Muscle of leg (tissue), 11 donors: ENCODE data around the gene SLC30A1. TPM values are rescaled to one million over a fixed set of nuclear protein-coding genes. Genes with fewer than 3 reads are reported as not detected.
"Not testable (repeated sequence)": the region's sequence is repeated elsewhere in the genome, so short reads cannot be mapped to it uniquely, and the experiment has no call there.

Experiments
- DNase-seq: peaks from one replicate; pipeline ENCODE4 v3.0.0; 2013
- H3K27ac ChIP-seq: one replicate; pipeline ENCODE4 v1.5.1; 2013; ENCODE audit warnings: mild to moderate bottlenecking, low read length, control low read depth
- H3K27me3 ChIP-seq: one replicate; pipeline ENCODE4 v1.6.1; 2013; ENCODE audit warnings: low read length; ENCODE audit not compliant: control insufficient read depth, insufficient read depth
- H3K36me3 ChIP-seq: one replicate; pipeline ENCODE4 v1.6.1; 2013; ENCODE audit warnings: low read length; ENCODE audit not compliant: control insufficient read depth, insufficient read depth
- H3K4me1 ChIP-seq: one replicate; pipeline ENCODE4 v1.6.1; 2013; ENCODE audit warnings: low read length; ENCODE audit not compliant: control insufficient read depth, insufficient read depth
- H3K4me3 ChIP-seq: one replicate; pipeline ENCODE4 v1.5.1; 2013; ENCODE audit warnings: low read length, control low read depth
- H3K9me3 ChIP-seq: replicated peaks from 2 replicates; pipeline ENCODE4 v1.6.1; 2013; ENCODE audit warnings: low read depth, low read length; ENCODE audit not compliant: control insufficient read depth
- WGBS: methylation state at CpG from one replicate; pipeline ENCODE4 v1.1.5; 2013; ENCODE audit warnings: missing lambda C conversion rate; ENCODE audit not compliant: insufficient coverage; 5-methylcytosine and 5-hydroxymethylcytosine counted together
- polyA plus RNA-seq, 8 donors: library from polyadenylated mRNA; unstranded; fragments of 120-200 nt; gene quantifications; one replicate each; pipeline versions ENCODE4 v1.2.1 to v1.2.3, GENCODE V29; 2013; ENCODE audit warnings: inconsistent platforms in 1 of 8, low replicate concordance in 1 of 8; ENCODE audit not compliant: insufficient read length in 8 of 8, insufficient read depth in 1 of 8
- total RNA-seq: library from RNA; stranded (reverse); fragments of 120-200 nt; gene quantifications from one replicate; pipeline ENCODE4 v1.2.4, GENCODE V29; 2013

Gene SLC30A1
- total and polyA plus RNA-seq, 9 donors = 9.4 to 15.3 (median 12.4) TPM

DNA sequence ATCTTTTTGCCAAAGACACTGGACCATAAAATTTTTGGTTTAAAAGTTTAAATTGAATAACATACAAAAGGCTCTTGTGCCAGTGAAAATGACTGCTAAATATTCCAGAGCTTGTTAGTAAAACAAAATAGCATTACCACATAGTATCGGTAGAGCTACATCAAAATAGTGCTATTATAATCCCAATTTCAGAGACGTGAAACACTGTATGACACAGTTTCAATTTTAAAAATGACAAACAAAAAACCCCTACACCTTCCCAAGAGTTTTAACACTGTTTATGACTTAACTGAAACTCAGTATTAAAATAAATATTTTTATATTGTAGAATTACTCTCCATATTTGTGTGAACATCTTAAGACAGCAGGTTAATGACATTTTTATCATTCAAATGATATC, 7.0 kb downstream of the SLC30A1 start:
- DNase-seq = no peak
- no peak overlapping the region for H3K4me3 ChIP-seq
- peaks cover 6% of the 10 kb centered on the region for H3K36me3 ChIP-seq
- no peak overlapping the region for H3K27ac ChIP-seq
- H3K4me1 ChIP-seq = no peaks in the 10 kb centered on the region
- no peaks in the 10 kb centered on the region for H3K27me3 ChIP-seq
- no peaks in the 10 kb centered on the region for H3K9me3 ChIP-seq
- WGBS = no CpG with 5 or more reads among the region's 2 CpGs

DNA sequence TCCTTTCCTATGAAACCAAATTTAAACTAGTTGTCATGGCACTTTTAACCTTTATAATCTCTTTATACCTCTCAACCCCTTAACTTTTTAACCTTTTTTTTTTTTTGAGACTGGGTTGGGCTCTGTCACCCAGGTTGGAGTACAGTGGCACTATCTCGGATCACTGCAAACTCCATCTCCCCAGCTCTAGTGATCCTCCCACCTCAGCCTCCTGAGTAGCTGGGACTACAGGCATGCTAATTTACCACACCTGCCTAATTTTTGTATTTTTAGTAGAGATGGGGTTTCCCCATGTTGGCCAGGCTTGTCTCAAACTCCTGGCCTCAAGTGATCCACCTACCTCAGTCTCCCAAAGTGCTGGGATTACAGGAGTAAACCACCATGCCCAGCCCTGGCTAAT, 8.6 kb downstream of the SLC30A1 start:
- no CpG with 5 or more reads among the region's 1 CpG for WGBS

DNA sequence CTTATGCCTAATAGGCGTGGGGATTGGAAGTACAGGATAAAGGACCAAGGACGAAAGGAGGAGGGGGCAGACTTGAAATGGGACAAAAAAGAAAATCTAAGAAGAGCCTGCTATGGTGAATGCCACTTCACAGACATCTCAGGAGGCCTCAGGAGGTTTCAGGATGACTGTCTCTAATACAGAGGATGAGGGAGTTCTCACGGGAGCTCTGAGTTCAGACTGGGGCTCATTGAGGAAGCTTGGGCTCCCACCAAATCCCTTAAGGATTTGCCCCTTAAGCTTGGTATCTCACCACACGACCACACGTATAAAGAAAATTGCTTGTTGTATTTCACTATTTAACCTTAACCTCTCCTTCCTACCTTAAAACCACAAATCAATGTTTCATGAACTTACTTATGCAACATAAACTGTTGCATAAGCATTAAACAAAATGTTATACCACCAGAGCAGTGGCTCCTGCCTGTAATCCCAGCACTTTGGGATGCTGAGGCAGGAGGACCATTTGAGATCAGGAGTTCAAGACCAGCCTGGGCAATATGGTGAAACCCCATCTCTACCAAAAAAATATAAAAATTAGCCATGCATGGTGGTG, 12.4 kb downstream of the SLC30A1 start:
- Histone ChIP-seq H3K27ac (no peak overlapping the region), H3K4me1 (no peaks in the 10 kb centered on the region), H3K4me3 (no peak overlapping the region), H3K27me3 (no peaks in the 10 kb centered on the region), H3K36me3 (no peaks in the 10 kb centered on the region), H3K9me3 (no peaks in the 10 kb centered on the region)
- 83% methylated on average over 2 of the region's 5 CpGs for WGBS
- DNase-seq = no peak

More for the DNA sequence above, 8.6 kb downstream of the SLC30A1 start:
- not testable (repeated sequence) for H3K27me3 ChIP-seq, H3K4me1 ChIP-seq, H3K27ac ChIP-seq, H3K36me3 ChIP-seq, H3K9me3 ChIP-seq, H3K4me3 ChIP-seq, DNase-seq

DNA sequence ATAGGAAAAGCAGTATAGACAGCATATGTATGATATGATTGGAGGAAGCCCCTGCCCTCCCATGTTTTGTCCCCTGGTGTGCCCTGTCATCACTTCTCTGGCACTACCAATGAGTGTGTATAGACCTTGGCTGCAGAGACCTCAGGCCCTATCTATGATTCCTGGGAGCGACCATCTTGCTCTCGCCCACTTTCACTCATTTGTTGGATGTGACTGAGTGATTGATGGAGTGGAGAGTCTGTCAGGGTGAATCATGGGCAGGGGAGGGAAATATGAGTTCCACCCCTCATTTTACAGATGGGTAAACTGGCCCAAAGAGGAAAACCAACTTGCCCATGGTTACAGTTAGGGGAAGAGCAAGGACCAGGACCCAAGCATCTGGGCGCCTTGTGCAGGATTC, 14.9 kb downstream of the SLC30A1 start:
- no peak overlapping the region for H3K4me3 ChIP-seq
- H3K9me3 ChIP-seq = no peaks in the 10 kb centered on the region
- H3K27ac ChIP-seq = no peak overlapping the region
- H3K36me3 ChIP-seq = no peaks in the 10 kb centered on the region
- WGBS = 100% methylated on average over 2 of the region's 3 CpGs
- no peaks in the 10 kb centered on the region for H3K4me1 ChIP-seq
- no peak for DNase-seq
- H3K27me3 ChIP-seq = no peaks in the 10 kb centered on the region

DNA sequence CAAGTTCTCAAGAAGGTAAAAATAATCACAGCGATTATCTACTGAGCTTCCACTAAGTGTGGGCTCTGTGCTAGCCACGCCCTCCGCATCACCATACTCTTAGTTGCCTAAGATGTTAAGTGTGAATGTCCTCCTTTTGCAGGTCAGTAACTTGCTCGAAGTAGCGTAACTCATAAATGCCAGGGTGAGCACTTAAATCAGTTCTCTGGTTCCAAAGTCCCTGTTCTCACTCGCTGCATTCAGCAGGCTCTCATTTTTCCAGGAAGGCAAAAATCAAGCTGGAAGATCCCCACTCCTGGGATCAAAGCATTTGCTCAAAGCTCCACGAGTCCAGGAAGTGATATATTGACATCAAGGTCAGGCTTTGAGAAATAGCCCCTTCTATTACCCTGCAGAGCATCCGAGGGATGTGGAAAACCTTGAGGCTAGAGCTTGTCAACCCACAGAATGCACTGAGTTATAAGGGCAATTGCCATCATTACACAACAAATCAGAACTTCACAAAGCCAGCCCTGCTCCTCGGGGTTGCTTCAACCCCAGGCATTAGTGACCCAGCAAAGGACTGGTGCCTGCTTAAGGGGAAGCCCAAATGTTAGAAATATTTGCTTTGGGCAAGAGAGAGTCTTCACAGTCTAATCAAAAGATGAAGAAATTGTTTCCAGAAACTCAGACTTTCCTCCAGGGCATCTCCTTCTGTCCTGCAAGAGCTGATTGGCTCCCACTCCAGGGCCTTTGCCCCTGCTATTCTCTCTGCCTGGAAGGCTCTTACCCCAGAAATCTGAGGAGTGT, 19.5 kb downstream of the SLC30A1 start:
- 74% methylated on average over 6 of the region's 9 CpGs for WGBS
- DNase-seq = no peak
- H3K27me3 ChIP-seq = no peaks in the 10 kb centered on the region
- no peak overlapping the region for H3K4me3 ChIP-seq
- H3K27ac ChIP-seq = no peak overlapping the region
- H3K4me1 ChIP-seq = no peaks in the 10 kb centered on the region
- H3K9me3 ChIP-seq = no peaks in the 10 kb centered on the region
- H3K36me3 ChIP-seq = no peaks in the 10 kb centered on the region

DNA sequence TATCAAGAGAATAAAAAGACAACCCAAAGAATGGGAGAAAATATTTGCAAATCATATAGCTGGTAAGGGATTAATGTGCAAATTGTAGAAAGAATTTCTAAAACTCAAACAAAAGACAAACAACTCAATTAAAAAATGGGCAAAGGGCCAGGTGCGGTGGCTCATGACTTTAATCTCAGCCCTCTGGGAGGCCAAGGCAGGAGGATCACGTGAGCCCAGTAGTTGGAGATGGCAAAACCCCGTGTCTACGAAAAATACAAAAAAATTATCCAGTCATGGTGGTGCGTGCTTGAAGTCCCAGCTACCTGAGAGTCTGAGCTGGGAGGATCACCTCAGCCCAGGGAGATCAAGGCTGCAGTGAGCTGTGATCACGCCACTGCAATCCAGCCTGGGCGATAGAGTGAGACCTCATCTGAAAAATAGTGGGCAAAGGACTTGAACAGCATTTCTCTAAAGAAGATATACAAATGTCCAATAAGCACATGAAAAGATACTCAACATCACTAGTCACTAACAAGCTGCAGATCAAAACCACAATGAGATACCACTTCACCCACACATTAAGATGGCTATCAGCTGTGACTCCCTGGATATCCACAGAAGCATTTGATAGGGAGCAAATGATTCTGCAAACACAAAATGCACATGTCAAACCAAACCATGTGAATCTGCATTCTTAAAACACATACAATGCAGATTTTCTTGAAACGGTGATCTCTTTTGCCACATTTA, 20.9 kb downstream of the SLC30A1 start:
- Histone ChIP-seq H3K9me3 (no peaks in the 10 kb centered on the region), H3K27me3 (no peaks in the 10 kb centered on the region), H3K27ac (no peak overlapping the region), H3K4me3 (no peak overlapping the region), H3K4me1 (no peaks in the 10 kb centered on the region), H3K36me3 (no peaks in the 10 kb centered on the region)
- no peak for DNase-seq
- WGBS = 79% methylated on average over 8 of the region's 8 CpGs

DNA sequence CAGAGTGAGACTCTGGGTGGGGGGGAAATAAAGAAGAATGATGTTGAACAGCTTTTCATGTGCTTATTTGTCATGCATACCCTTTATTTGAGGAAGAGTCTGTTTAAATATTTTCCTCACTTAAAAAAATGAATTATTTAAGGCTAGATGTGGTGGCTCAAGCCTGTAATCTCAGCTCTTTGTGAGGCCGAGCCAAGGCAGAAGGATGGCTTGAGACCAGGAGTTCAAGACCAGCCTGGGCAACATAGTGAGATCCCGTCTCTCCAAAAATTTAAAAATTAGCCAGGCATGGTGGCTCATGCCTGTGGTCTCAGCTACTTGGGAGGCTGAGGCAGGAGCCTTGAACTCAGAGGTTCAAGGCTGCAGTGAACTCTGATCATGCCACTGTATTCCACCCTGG, 25.4 kb downstream of the SLC30A1 start:
- H3K27me3 ChIP-seq = no peaks in the 10 kb centered on the region
- no peak overlapping the region for H3K27ac ChIP-seq
- H3K4me1 ChIP-seq = peaks cover 10% of the 10 kb centered on the region
- no peaks in the 10 kb centered on the region for H3K36me3 ChIP-seq
- no peak overlapping the region for H3K4me3 ChIP-seq
- no peak for DNase-seq
- no peaks in the 10 kb centered on the region for H3K9me3 ChIP-seq
- 71% methylated on average over 2 of the region's 2 CpGs for WGBS

DNA sequence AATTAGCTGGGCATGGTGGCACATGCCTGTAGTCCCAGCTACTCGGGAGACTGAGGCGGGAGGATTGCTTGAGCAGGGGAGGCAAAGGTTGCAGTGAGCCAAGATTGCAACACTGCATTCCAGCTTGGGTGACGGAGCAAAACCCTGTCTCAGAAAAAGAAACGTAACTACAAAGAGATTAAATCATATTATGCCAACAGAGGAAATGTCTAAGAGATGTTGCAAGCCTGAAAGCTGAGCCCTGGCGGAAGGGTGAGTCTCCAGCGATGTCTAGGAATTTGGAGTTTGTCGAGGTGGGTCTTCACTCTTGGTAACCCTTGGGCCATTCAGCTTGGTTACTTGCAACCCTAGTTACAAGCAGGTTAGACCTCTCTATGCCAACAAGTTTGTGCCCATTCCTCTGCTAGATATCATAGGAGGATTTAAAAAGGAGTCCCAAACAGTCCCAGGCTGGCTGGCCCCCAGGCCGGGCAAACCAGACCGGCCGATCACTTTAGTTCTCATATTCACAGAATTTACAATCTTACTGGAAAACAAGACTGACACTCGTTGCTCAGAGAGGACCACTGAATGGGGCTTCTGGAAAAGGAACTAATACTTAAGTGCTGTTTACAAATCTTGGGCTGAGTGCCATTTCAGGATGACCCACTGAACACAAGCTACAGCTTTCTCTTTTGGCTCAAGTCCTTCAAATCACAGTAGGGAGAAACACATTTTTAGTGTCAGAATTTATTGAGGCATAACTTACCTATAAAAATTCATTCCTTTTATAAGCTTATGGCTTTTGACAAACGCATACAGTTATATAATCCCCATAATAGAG, 27.1 kb downstream of the SLC30A1 start:
- Histone ChIP-seq H3K27ac (no peak overlapping the region), H3K4me1 (peaks cover 10% of the 10 kb centered on the region), H3K9me3 (no peaks in the 10 kb centered on the region), H3K36me3 (no peaks in the 10 kb centered on the region), H3K27me3 (no peaks in the 10 kb centered on the region), H3K4me3 (no peak overlapping the region)
- WGBS = 89% methylated on average over 4 of the region's 12 CpGs
- peak; percentile 21 for DNase-seq

DNA sequence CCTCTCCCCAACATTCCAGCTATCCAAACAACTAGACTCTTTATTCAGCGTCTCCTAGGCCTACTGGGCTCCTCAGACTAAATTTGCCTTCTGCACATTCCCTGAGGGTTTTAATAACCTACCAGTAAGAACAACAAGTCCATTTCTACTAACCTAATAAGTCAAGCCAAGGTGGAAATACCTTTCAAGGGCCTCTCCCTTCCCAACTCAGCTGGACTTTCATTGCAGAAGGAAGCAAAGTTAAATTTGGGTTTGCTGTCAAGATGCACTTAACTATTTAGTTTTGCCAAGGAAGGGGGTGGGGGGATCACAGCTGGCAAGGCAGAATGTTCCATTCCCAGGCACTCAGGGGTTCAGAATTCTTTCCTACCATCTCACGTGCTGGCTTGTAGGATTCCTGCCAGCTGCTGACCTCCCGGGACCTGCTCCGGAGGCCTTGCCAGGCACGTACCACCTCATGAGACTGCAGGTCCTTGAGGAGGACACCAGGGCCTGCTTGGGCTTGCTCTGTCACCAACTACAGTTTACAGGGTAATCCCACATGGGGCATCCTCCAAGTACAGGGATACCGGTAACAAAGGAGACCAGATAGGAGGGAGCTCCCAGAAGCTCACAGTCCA, 29.8 kb downstream of the SLC30A1 start:
- DNase-seq = peak; percentile 31

More for the DNA sequence above, 29.8 kb downstream of the SLC30A1 start:
- H3K27me3 ChIP-seq = no peaks in the 10 kb centered on the region
- WGBS = 75% methylated on average over 6 of the region's 6 CpGs
- H3K36me3 ChIP-seq = no peaks in the 10 kb centered on the region
- H3K4me3 ChIP-seq = no peak overlapping the region
- H3K9me3 ChIP-seq = no peaks in the 10 kb centered on the region
- peaks cover 10% of the 10 kb centered on the region for H3K4me1 ChIP-seq
- no peak overlapping the region for H3K27ac ChIP-seq
